AG10803 (cell line): ENCODE measurements around the gene SNX32.
"Not testable (repeated sequence)": the region's sequence is repeated elsewhere in the genome, so short reads cannot be mapped to it uniquely, and the experiment has no call there.

Source experiments
- DNase-seq: peaks from one replicate; pipeline ENCODE4 v3.0.0; 2010; ENCODE audit warnings: low read depth
- H3K4me3 ChIP-seq: 2 replicates; pipeline ENCODE4 v1.5.1; 2011; ENCODE audit warnings: mild to moderate bottlenecking, low read length, control low read depth
- TF ChIP-seq, protein P1 (sequence below): conservative IDR thresholded peaks from 2 replicates; pipeline ENCODE4 v1.5.1; 2011; ENCODE audit warnings: mild to moderate bottlenecking, low read length, control low read depth, inconsistent platforms

Gene SNX32

GRCh38 chr11:65821107-65821506 lies 12.7 kb upstream of the SNX32 start:
- TF ChIP-seq, protein P1, sequence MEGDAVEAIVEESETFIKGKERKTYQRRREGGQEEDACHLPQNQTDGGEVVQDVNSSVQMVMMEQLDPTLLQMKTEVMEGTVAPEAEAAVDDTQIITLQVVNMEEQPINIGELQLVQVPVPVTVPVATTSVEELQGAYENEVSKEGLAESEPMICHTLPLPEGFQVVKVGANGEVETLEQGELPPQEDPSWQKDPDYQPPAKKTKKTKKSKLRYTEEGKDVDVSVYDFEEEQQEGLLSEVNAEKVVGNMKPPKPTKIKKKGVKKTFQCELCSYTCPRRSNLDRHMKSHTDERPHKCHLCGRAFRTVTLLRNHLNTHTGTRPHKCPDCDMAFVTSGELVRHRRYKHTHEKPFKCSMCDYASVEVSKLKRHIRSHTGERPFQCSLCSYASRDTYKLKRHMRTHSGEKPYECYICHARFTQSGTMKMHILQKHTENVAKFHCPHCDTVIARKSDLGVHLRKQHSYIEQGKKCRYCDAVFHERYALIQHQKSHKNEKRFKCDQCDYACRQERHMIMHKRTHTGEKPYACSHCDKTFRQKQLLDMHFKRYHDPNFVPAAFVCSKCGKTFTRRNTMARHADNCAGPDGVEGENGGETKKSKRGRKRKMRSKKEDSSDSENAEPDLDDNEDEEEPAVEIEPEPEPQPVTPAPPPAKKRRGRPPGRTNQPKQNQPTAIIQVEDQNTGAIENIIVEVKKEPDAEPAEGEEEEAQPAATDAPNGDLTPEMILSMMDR = no peak
- DNase-seq = no peak
- H3K4me3 ChIP-seq = no peak overlapping the region

DNA sequence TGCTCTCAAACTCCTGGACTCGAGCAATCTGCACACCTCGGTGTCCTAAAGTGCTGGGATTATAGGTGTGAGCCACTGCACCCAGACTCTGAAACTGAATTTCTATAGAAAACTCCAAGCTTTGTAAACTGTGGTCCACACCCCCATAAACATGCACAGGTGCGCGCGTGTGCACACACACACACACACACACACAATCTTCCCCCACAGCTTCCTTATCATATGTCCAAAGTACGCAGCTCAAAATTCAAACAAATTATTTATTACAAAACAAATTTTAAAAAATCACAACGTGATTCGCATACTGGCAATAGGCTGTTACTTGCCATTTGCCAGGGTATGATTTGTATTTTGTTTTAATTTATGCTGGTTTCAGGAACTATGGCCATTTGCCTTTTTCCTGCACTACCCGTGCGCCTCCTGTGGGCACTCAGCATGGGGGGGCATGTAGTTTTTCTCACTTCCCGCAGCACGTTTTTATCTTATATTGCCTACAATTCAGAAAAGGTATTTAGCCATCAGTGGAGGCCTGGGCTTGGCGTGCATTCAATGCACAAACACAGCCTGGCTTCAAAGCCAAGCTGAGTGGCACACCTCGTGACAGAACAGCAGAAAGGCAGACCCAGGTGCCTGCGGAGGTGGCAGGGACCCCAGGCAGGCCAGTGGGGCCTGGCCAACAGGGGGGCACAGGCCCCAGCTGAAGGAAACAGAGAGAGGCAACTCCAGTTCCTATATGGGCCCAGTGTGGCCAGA lies 10.8 kb upstream of the SNX32 start:
- DNase-seq = no peak
- TF ChIP-seq, protein P1 = no peak
- no peak overlapping the region for H3K4me3 ChIP-seq

- TF ChIP-seq, protein P1 = no peak
- no peak overlapping the region for H3K4me3 ChIP-seq
- no peak for DNase-seq
Observed at GRCh38 chr11:65826984-65827735, 6.6 kb upstream of the SNX32 start.

DNA sequence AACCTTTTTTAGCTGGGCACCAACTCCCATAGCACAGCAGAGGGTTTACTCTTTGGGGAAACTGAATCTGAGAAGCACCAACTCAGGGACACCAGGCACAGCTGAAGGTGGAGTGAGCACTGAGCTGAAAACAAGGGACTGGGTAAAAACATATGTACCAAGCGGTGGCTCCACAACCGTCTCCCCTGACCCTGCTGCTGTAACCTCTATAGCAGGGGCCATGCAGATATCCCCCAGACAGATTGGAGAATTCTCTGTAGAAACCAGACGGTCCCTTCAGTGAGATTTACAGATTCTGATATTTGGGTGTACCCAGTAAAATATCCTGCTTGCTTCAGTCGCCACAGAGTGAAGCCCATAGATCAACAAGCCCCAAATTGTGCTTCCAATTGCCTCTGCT lies 4.3 kb upstream of the SNX32 start:
- DNase-seq = no peak
- no peak overlapping the region for H3K4me3 ChIP-seq
- TF ChIP-seq, protein P1 = no peak

GRCh38 chr11:65832231-65832630 lies 1.5 kb upstream of the SNX32 start:
- not testable (repeated sequence) for H3K4me3 ChIP-seq, DNase-seq

- TF ChIP-seq, protein P1 = no peak
- peak overlapping the region; percentile 71 for H3K4me3 ChIP-seq
- DNase-seq = no peak
Observed at GRCh38 chr11:65834202-65834601, 439 bp downstream of the SNX32 start.

GRCh38 chr11:65842144-65842543 lies 8.4 kb downstream of the SNX32 start:
- TF ChIP-seq, protein P1 = no peak
- no peak for DNase-seq
- no peak overlapping the region for H3K4me3 ChIP-seq
